GM12878 (cell line): ENCODE results near the gene EPHA5. TPM values are rescaled to one million over a fixed set of nuclear protein-coding genes. Genes with fewer than 3 reads are reported as not detected.

Experiments used
- ATAC-seq: fragments of 200-7000 bp; cut with Tn5 transposase; 3 replicates; pipeline ENCODE4 v1.9.1; 2020; ENCODE audit warnings: mild to moderate bottlenecking, moderate library complexity
- BruUV-seq: library from RNA; stranded (reverse); fragments of 400-500 nt; replicated peaks from 2 replicates; lab custom pipeline; 2021; lab: Mats Ljungman, UMichigan
- CTCF ChIA-PET: fragments of 300-600 bp; sonication (Branson Sonifier 250); formaldehyde crosslinking; extraction: SDS; loops from one replicate; lab custom pipeline; 2021; ENCODE audit warnings: inconsistent platforms; lab: Yijun Ruan, JAX
- POLR2A ChIA-PET: fragments of 350-600 bp; formaldehyde crosslinking; extraction: SDS; loops from one replicate; lab custom pipeline; 2021; ENCODE audit warnings: inconsistent platforms; lab: Charles Lee
- RAD21 ChIA-PET: fragments of 300-600 bp; sonication (Branson Sonifier 250); formaldehyde crosslinking; loops from one replicate; lab custom pipeline; 2023; ENCODE audit warnings: antibody characterized with exemption; ENCODE audit not compliant: unreplicated experiment; lab: Charles Lee
- SMC1A ChIA-PET: fragments of 300-600 bp; sonication (Branson Sonifier 250); formaldehyde crosslinking; loops from one replicate; lab custom pipeline; 2023; ENCODE audit not compliant: unreplicated experiment, uncharacterized antibody; lab: Charles Lee
- DNase-seq: peaks from one replicate; pipeline ENCODE4 v3.0.0-alpha.2; 2011; ENCODE audit warnings: low read depth, low spot score
- FAIRE-seq: peaks from 3 replicates; lab custom pipeline; 2011; peaks lifted over from hg19 to GRCh38; lab: Jason Lieb, UNC
- H2AFZ ChIP-seq: 2 replicates; pipeline ENCODE4 v1.6.0; 2011; ENCODE audit warnings: low read depth, low read length, control low read depth; ENCODE audit not compliant: control insufficient read depth
- H3K27ac ChIP-seq: 2 replicates; pipeline ENCODE4 v1.5.1; 2011; ENCODE audit warnings: control low read depth; ENCODE audit not compliant: control insufficient read depth, insufficient read depth
- H3K27me3 ChIP-seq, 2 experiments: replicated peaks in 1 of 2; 2 replicates each; pipeline versions ENCODE4 v1.6.0 to v1.6.1; 2011; ENCODE audit warnings: low read length in 1 of 2; ENCODE audit not compliant: control insufficient read depth in 2 of 2, insufficient read depth in 2 of 2
- H3K36me3 ChIP-seq, 2 experiments: 2 replicates each; pipeline ENCODE4 v1.5.1; 2011; ENCODE audit warnings: low read length in 1 of 2; ENCODE audit not compliant: control insufficient read depth in 2 of 2, insufficient read depth in 2 of 2
- H3K4me1 ChIP-seq: 2 replicates; pipeline ENCODE4 v1.6.1; 2011; ENCODE audit warnings: mild to moderate bottlenecking, low read length, moderate library complexity, mixed read lengths; ENCODE audit not compliant: control insufficient read depth, insufficient read depth
- H3K4me2 ChIP-seq: 2 replicates; pipeline ENCODE4 v1.6.0; 2011; ENCODE audit warnings: control low read depth; ENCODE audit not compliant: control insufficient read depth, insufficient read depth
- H3K4me3 ChIP-seq: fragments of 200-600 bp; sonication (generic); 2 replicates; pipeline ENCODE4 v1.5.1; 2016
- H3K79me2 ChIP-seq: 2 replicates; pipeline ENCODE4 v1.6.0; 2011; ENCODE audit warnings: low read length; ENCODE audit not compliant: control insufficient read depth, insufficient read depth
- H3K9ac ChIP-seq: 2 replicates; pipeline ENCODE4 v1.8.0; 2011; ENCODE audit warnings: low read length, control low read depth, mixed read lengths; ENCODE audit not compliant: control insufficient read depth, insufficient read depth
- H3K9me3 ChIP-seq: replicated peaks from 3 replicates; pipeline ENCODE4 v1.5.1; 2011; ENCODE audit warnings: mild to moderate bottlenecking, low read length; ENCODE audit not compliant: control insufficient read depth, insufficient read depth
- H4K20me1 ChIP-seq: 2 replicates; pipeline ENCODE4 v1.6.0; 2011; ENCODE audit not compliant: control insufficient read depth, insufficient read depth
- ATF7 ChIP-seq: fragments of 450-650 bp; IDR thresholded peaks from 2 replicates; pipeline ENCODE4 v1.6.1; 2016; ENCODE audit warnings: low read depth, mild to moderate bottlenecking
- BCLAF1 ChIP-seq: fragments of 450-650 bp; IDR thresholded peaks from 2 replicates; pipeline ENCODE4 v1.6.1; 2017; ENCODE audit warnings: antibody characterized with exemption, mild to moderate bottlenecking, moderate library complexity
- KLF5 ChIP-seq: fragments of 450-650 bp; IDR thresholded peaks from 2 replicates; pipeline ENCODE4 v1.6.1; 2014; ENCODE audit warnings: mild to moderate bottlenecking; ENCODE audit not compliant: partially characterized antibody
- NBN ChIP-seq: fragments of 450-650 bp; IDR thresholded peaks from 2 replicates; pipeline ENCODE4 v1.6.1; 2016
- WGBS: methylation state at CpG from one replicate; pipeline ENCODE4 v1.1.6; 2016; ENCODE audit warnings: low lambda C conversion rate; ENCODE audit not compliant: insufficient replicate concordance, insufficient coverage; ENCODE audit errors: missing lambda C conversion rate; 5-methylcytosine and 5-hydroxymethylcytosine counted together
- in situ Hi-C: fragments of 300-500 bp; cut with MboI; formaldehyde crosslinking; loops from 9 replicates; pipeline ENCODE4 v1.14.3; 2018; ENCODE audit warnings: mixed read lengths
- intact Hi-C: fragments of 100-400 bp; cut with micrococcal nuclease; formaldehyde crosslinking; loops from one replicate; pipeline ENCODE4 v1.14.2; 2022; ENCODE audit not compliant: unreplicated experiment
- polyA plus RNA-seq, 11 experiments: library from polyadenylated mRNA; depleted of rRNA in 4 of 11; unstranded in 6 of 11; stranded (reverse) in 5 of 11; fragments of >200 nt; fragmentation: Nextera tagmentation in 4 of 11; fragmentation: Illumina TruSeq in 1 of 11; extraction: Ambion mirVana in 4 of 11; extraction: Trizol in 1 of 11; gene quantifications; 1 replicate in 1 of 11; 2 replicates in 10 of 11; pipeline versions ENCODE4 v1.2.1 to v1.2.3, GENCODE V29; 2011 to 2016; ENCODE audit warnings: inconsistent platforms in 2 of 11, missing spikeins in 2 of 11, low read depth in 1 of 11
- total RNA-seq, 4 experiments: library from RNA; depleted of rRNA in 3 of 4; stranded (reverse); fragments of >200 nt in 3 of 4; fragmentation: Illumina TruSeq in 1 of 4; extraction: Trizol in 1 of 4; gene quantifications; 2 replicates each; pipeline versions ENCODE4 v1.2.1 to v1.2.3, GENCODE V29; 2013 to 2021
- TF ChIP-seq, protein P1 (sequence below): IDR thresholded peaks from 2 replicates; pipeline ENCODE4 v1.6.1; 2012; ENCODE audit warnings: mild to moderate bottlenecking, low read depth, low read length

The EPHA5 gene
- total and polyA plus RNA-seq, 10 of the 15 experiments (the other 5 are each of a cell fraction or from before 2014, with no cell fraction given), result not detected

DNA sequence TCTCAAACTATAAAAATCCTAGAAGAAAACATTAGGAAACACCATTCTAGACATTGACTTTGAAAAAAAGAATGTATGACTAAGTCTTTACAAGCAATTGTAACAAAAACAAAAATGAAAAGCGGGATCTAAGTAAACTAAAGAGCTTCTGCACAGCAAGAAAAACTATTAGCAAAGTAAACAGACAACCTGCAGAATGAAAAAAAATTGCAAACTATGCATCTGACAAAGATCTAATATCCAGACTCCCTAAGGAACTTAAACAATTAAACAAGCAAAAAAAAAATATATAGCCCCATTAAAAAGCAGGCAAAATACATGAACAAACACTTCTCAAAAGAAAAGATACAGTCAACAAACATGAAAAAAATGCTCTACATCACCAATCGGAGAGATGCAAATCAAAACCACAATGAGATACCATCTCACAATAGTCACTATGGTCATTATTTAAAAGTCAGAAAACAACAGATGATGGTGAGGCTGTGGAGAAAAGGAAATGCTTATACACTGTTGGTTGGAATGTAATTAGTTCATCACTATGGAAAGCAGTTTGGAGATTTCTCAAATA, 168.1 kb downstream of the EPHA5 start:
- ATAC-seq (no peak), DNase-seq (no peak), FAIRE-seq (no peak)
- H3K9ac ChIP-seq, result no peak overlapping the region
- no peaks in the 10 kb centered on the region for H3K4me1 ChIP-seq
- no peaks in the 10 kb centered on the region for H3K36me3 ChIP-seq
- TF ChIP-seq ATF7, result no peak
- TF ChIP-seq, protein P1, sequence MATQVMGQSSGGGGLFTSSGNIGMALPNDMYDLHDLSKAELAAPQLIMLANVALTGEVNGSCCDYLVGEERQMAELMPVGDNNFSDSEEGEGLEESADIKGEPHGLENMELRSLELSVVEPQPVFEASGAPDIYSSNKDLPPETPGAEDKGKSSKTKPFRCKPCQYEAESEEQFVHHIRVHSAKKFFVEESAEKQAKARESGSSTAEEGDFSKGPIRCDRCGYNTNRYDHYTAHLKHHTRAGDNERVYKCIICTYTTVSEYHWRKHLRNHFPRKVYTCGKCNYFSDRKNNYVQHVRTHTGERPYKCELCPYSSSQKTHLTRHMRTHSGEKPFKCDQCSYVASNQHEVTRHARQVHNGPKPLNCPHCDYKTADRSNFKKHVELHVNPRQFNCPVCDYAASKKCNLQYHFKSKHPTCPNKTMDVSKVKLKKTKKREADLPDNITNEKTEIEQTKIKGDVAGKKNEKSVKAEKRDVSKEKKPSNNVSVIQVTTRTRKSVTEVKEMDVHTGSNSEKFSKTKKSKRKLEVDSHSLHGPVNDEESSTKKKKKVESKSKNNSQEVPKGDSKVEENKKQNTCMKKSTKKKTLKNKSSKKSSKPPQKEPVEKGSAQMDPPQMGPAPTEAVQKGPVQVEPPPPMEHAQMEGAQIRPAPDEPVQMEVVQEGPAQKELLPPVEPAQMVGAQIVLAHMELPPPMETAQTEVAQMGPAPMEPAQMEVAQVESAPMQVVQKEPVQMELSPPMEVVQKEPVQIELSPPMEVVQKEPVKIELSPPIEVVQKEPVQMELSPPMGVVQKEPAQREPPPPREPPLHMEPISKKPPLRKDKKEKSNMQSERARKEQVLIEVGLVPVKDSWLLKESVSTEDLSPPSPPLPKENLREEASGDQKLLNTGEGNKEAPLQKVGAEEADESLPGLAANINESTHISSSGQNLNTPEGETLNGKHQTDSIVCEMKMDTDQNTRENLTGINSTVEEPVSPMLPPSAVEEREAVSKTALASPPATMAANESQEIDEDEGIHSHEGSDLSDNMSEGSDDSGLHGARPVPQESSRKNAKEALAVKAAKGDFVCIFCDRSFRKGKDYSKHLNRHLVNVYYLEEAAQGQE, result no peak
- no peak overlapping the region for H3K4me2 ChIP-seq
- ChIA-PET SMC1A (no interaction called here), CTCF (interaction anchor here (1.5 kb wide), 1 partner anchor 9 kb away, joined by 3 read pairs; no protein-coding TSS in a partner anchor), RAD21 (no interaction called here), POLR2A (no interaction called here)
- intact Hi-C loops, result no loop called here
- H4K20me1 ChIP-seq, result no peaks in the 10 kb centered on the region
- in situ Hi-C loops, result no loop called here
- H3K27me3 ChIP-seq, result no peaks in the 10 kb centered on the region
- no peaks in the 10 kb centered on the region for H3K79me2 ChIP-seq
- no peak overlapping the region for H2AFZ ChIP-seq
- H3K9me3 ChIP-seq, result no peaks in the 10 kb centered on the region
- 39% methylated on average over 2 of the region's 2 CpGs for WGBS
- no TSS peak for BruUV-seq
- no peak overlapping the region for H3K4me3 ChIP-seq
- no peak overlapping the region for H3K27ac ChIP-seq

- TF ChIP-seq BCLAF1 (no peak), NBN (no peak), KLF5 (no peak)
- intact Hi-C loops, result no loop called here
- Histone ChIP-seq H3K79me2 (no peaks in the 10 kb centered on the region), H3K9ac (no peak overlapping the region), H3K4me2 (no peak overlapping the region), H3K4me3 (no peak overlapping the region), H3K27me3 (no peaks in the 10 kb centered on the region), H3K27ac (no peak overlapping the region), H3K4me1 (no peaks in the 10 kb centered on the region), H3K9me3 (no peaks in the 10 kb centered on the region), H2AFZ (no peak overlapping the region), H3K36me3 (no peaks in the 10 kb centered on the region), H4K20me1 (no peaks in the 10 kb centered on the region)
- ATAC-seq (no peak), DNase-seq (no peak), FAIRE-seq (peak; percentile 68)
- RAD21 ChIA-PET, result no interaction called here
- SMC1A ChIA-PET, result no interaction called here
- CTCF ChIA-PET, result no interaction called here
- in situ Hi-C loops, result no loop called here
- POLR2A ChIA-PET, result no interaction called here
- 41% methylated on average over 2 of the region's 2 CpGs for WGBS
- BruUV-seq, result no TSS peak
These were observed 171.7 kb downstream of the EPHA5 start for GRCh38 chr4:65498606-65499005.
